K562 (cell line): ENCODE measurements around the gene MPND. TPM values are rescaled to one million over a fixed set of nuclear protein-coding genes. Genes with fewer than 3 reads are reported as not detected.

ENCODE experiments used
- ATAC-seq: fragments of 200-7000 bp; cut with Tn5 transposase; 3 replicates; pipeline ENCODE4 v1.9.1; 2020; ENCODE audit warnings: moderate library complexity
- BruUV-seq: library from RNA; stranded (reverse); fragments of 400-500 nt; replicated peaks from 2 replicates; lab custom pipeline; 2021; lab: Mats Ljungman, UMichigan
- CTCF ChIA-PET: fragments of 300-600 bp; formaldehyde crosslinking; extraction: SDS; loops from one replicate; lab custom pipeline; 2021; ENCODE audit warnings: low intra/inter-chr PET ratio; lab: Yijun Ruan, JAX
- POLR2A ChIA-PET: fragments of 300-600, 350-650 bp; sonication (Branson Sonifier 250); formaldehyde crosslinking; extraction: SDS; loops from one replicate; lab custom pipeline; 2021; ENCODE audit warnings: antibody characterized with exemption, inconsistent platforms; lab: Yijun Ruan, JAX
- DNase-seq, 4 experiments: peaks; one replicate each; pipeline versions ENCODE4 v3.0.0 to v3.0.0-alpha.2; 2011 to 2018; ENCODE audit warnings: low spot score in 3 of 4, mixed read lengths in 3 of 4; ENCODE audit errors: extremely low read depth in 1 of 4
- FAIRE-seq: peaks from 2 replicates; lab custom pipeline; 2011; peaks lifted over from hg19 to GRCh38; lab: Jason Lieb, UNC
- H2AFZ ChIP-seq: 2 replicates; pipeline ENCODE4 v1.6.0; 2011; ENCODE audit warnings: low read depth, low read length, control low read depth, inconsistent platforms
- H3K27ac ChIP-seq: fragments of 200-600 bp; 3 replicates; pipeline ENCODE4 v1.8.0; 2011; ENCODE audit warnings: low read depth, mild to moderate bottlenecking, control low read depth, inconsistent platforms, low read length, moderate library complexity, mixed read lengths; ENCODE audit errors: extremely low read depth
- H3K27me3 ChIP-seq, 2 experiments: fragments of 300-600 bp in 1 of 2; 2 replicates in 1 of 2; 3 replicates in 1 of 2; pipeline versions ENCODE4 v1.6.0 to v1.8.0; 2011; ENCODE audit warnings: inconsistent platforms in 2 of 2, low read length in 2 of 2, mild to moderate bottlenecking in 1 of 2, mixed read lengths in 1 of 2, moderate library complexity in 1 of 2; ENCODE audit not compliant: control insufficient read depth in 2 of 2, insufficient read depth in 2 of 2
- H3K36me3 ChIP-seq: fragments of 300-600 bp; 3 replicates; pipeline ENCODE4 v1.8.0; 2011; ENCODE audit warnings: mild to moderate bottlenecking, low read length, inconsistent platforms; ENCODE audit not compliant: control insufficient read depth, insufficient read depth
- H3K4me1 ChIP-seq, 2 experiments: fragments of 200-600 bp in 1 of 2; replicated peaks in 1 of 2; 2 replicates in 1 of 2; 3 replicates in 1 of 2; pipeline versions ENCODE4 v1.5.1 to v1.8.0; 2011; ENCODE audit warnings: inconsistent platforms in 2 of 2, low read length in 2 of 2, mild to moderate bottlenecking in 1 of 2, mixed read lengths in 1 of 2, moderate library complexity in 1 of 2; ENCODE audit not compliant: control insufficient read depth in 2 of 2, insufficient read depth in 2 of 2
- H3K4me2 ChIP-seq: 2 replicates; pipeline ENCODE4 v1.6.1; 2011; ENCODE audit warnings: low read length, control low read depth, inconsistent platforms, mixed read lengths; ENCODE audit not compliant: insufficient read depth
- H3K4me3 ChIP-seq: fragments of 200-600 bp; sonication (generic), shearing (Covaris generic); 2 replicates; pipeline ENCODE4 v1.5.1; 2016; ENCODE audit warnings: control low read depth, inconsistent platforms
- H3K79me2 ChIP-seq: fragments of 200-600 bp; 3 replicates; pipeline ENCODE4 v1.8.0; 2011; ENCODE audit warnings: low read length, inconsistent platforms; ENCODE audit not compliant: control insufficient read depth, insufficient read depth
- H3K9ac ChIP-seq, 2 experiments: 2 replicates each; pipeline versions ENCODE4 v1.6.0 to v1.6.1; 2011; ENCODE audit warnings: low read depth in 2 of 2, low read length in 2 of 2, control low read depth in 1 of 2, inconsistent platforms in 1 of 2, mild to moderate bottlenecking in 1 of 2, mixed read lengths in 1 of 2; ENCODE audit not compliant: insufficient read depth in 1 of 2
- H3K9me1 ChIP-seq: one replicate; pipeline ENCODE4 v1.6.0; 2011; ENCODE audit warnings: inconsistent platforms, mild to moderate bottlenecking, low read length, moderate library complexity; ENCODE audit not compliant: control insufficient read depth, insufficient read depth
- H3K9me3 ChIP-seq: replicated peaks from 2 replicates; pipeline ENCODE4 v1.5.1; 2011; ENCODE audit warnings: low read depth, low read length, inconsistent platforms; ENCODE audit not compliant: control insufficient read depth, insufficient read depth
- H4K20me1 ChIP-seq: replicated peaks from 2 replicates; pipeline ENCODE4 v1.6.1; 2011; ENCODE audit warnings: low read length, inconsistent platforms, mixed read lengths; ENCODE audit not compliant: control insufficient read depth, insufficient read depth
- ARNT ChIP-seq, 2 experiments: fragments of 450-650 bp; IDR thresholded peaks; 2 replicates each; pipeline ENCODE4 v1.6.1; 2016; ENCODE audit warnings: mild to moderate bottlenecking in 1 of 2
- BCOR ChIP-seq: fragments of 450-650 bp; IDR thresholded peaks from 2 replicates; pipeline ENCODE4 v1.6.1; 2016
- BRCA1 ChIP-seq, 2 experiments: fragments of 450-650 bp in 1 of 2; sonication (generic) in 1 of 2; formaldehyde crosslinking in 1 of 2; IDR thresholded peaks; 2 replicates each; pipeline versions ENCODE4 v1.5.0 to v1.6.1; 2017 to 2020; ENCODE audit warnings: mild to moderate bottlenecking in 1 of 2, missing genetic modification reagents in 1 of 2
- CBX5 ChIP-seq: IDR thresholded peaks from 2 replicates; pipeline ENCODE4 v1.6.1; 2014; ENCODE audit warnings: low read depth, borderline replicate concordance
- ETV1 ChIP-seq: fragments of 450-650 bp; conservative IDR thresholded peaks from 2 replicates; pipeline ENCODE4 v1.6.1; 2016; ENCODE audit warnings: missing genetic modification characterization, control low read depth, low read depth, missing compliant biosample characterization
- KDM1A ChIP-seq, 2 experiments: fragments of 450-650 bp; IDR thresholded peaks; 2 replicates each; pipeline ENCODE4 v1.6.1; 2016; ENCODE audit warnings: mild to moderate bottlenecking in 2 of 2
- KLF16 ChIP-seq: IDR thresholded peaks from 2 replicates; pipeline ENCODE4 v1.6.1; 2016; ENCODE audit warnings: antibody characterized with exemption
- MAFK ChIP-seq: IDR thresholded peaks from 2 replicates; pipeline ENCODE4 v1.6.1; 2011; ENCODE audit warnings: low read length, improper control_type of control experiment
- PCBP2 ChIP-seq: fragments of 200-400 bp; formaldehyde crosslinking; IDR thresholded peaks from 2 replicates; pipeline ENCODE4 v1.6.1; 2018; ENCODE audit warnings: low read length, low read depth, mild to moderate bottlenecking, moderate library complexity; ENCODE audit not compliant: poor library complexity, severe bottlenecking
- SMARCA5 ChIP-seq: fragments of 450-650 bp; IDR thresholded peaks from 2 replicates; pipeline ENCODE4 v1.6.1; 2016
- SP2 ChIP-seq: IDR thresholded peaks from 2 replicates; pipeline ENCODE4 v1.6.1; 2011; ENCODE audit warnings: mild to moderate bottlenecking, low read depth, low read length, moderate library complexity; ENCODE audit not compliant: poor library complexity, severe bottlenecking; ENCODE audit errors: extremely low read depth
- TCF3 ChIP-seq: sonication (generic); formaldehyde crosslinking; IDR thresholded peaks from 2 replicates; pipeline ENCODE4 v1.4.0; 2020; ENCODE audit warnings: mild to moderate bottlenecking, missing genetic modification reagents
- WHSC1 ChIP-seq: IDR thresholded peaks from one replicate; pipeline ENCODE4 v1.6.1; 2012; ENCODE audit warnings: low read length, control low read depth, inconsistent platforms
- ZEB2 ChIP-seq: fragments of 450-650 bp; IDR thresholded peaks from 2 replicates; pipeline ENCODE4 v1.6.1; 2016
- ZNF347 ChIP-seq: fragments of 450-650 bp; formaldehyde crosslinking; IDR thresholded peaks from 2 replicates; pipeline ENCODE4 v1.4.0; 2020; ENCODE audit warnings: low read depth, mild to moderate bottlenecking, moderate library complexity
- ZNF668 ChIP-seq: fragments of 250-450 bp; sonication (Bioruptor Pico); IDR thresholded peaks from 2 replicates; pipeline ENCODE4 v1.8.0; 2022; ENCODE audit warnings: mild to moderate bottlenecking, inconsistent platforms
- WGBS: fragments of 100-300 bp; shearing (Covaris generic); methylation state at CpG from one replicate; pipeline ENCODE4 v1.1.6; 2016; ENCODE audit warnings: low coverage, mixed read lengths; ENCODE audit not compliant: insufficient coverage; ENCODE audit errors: missing lambda C conversion rate; 5-methylcytosine and 5-hydroxymethylcytosine counted together
- in situ Hi-C: fragments of 300-500 bp; cut with MboI; formaldehyde crosslinking; loops from 4 replicates; pipeline ENCODE4 v1.15.0; 2018; ENCODE audit warnings: inconsistent platforms, mixed read lengths
- intact Hi-C: fragments of 100-400 bp; cut with micrococcal nuclease; formaldehyde crosslinking; loops from 2 replicates; pipeline ENCODE4 v1.14.2; 2022
- polyA plus RNA-seq, 8 experiments: library from polyadenylated mRNA; depleted of rRNA in 4 of 8; stranded (reverse) in 5 of 8; unstranded in 3 of 8; fragments of >200 nt; fragmentation: Nextera tagmentation in 2 of 8; fragmentation: Illumina TruSeq in 1 of 8; extraction: Ambion mirVana in 2 of 8; extraction: Trizol in 1 of 8; gene quantifications; 2 replicates each; pipeline versions ENCODE4 v1.2.1 to v1.2.3, GENCODE V29; 2011 to 2014; ENCODE audit warnings: inconsistent platforms in 1 of 8, missing spikeins in 1 of 8
- total RNA-seq, 7 experiments: library from RNA; depleted of rRNA in 6 of 7; stranded (reverse); fragments of >200 nt in 6 of 7; fragmentation: Illumina TruSeq in 2 of 7; extraction: Trizol in 2 of 7; gene quantifications; 2 replicates each; pipeline versions ENCODE4 v1.2.1 to v1.2.3, GENCODE V29; 2011 to 2021; ENCODE audit warnings: low replicate concordance in 1 of 7
- TF ChIP-seq, protein P1 (sequence below): fragments of 250-450 bp; sonication (Bioruptor Pico); IDR thresholded peaks from 2 replicates; pipeline ENCODE4 v1.6.1; 2021; ENCODE audit warnings: mild to moderate bottlenecking
- TF ChIP-seq, protein P2 (sequence below): sonication (generic); formaldehyde crosslinking; IDR thresholded peaks from 2 replicates; pipeline ENCODE4 v1.8.1; 2023; ENCODE audit warnings: mild to moderate bottlenecking, missing genetic modification reagents
- TF ChIP-seq, protein P3 (sequence below): fragments of 250-450 bp; sonication (Bioruptor Pico); IDR thresholded peaks from 2 replicates; pipeline ENCODE4 v1.5.0; 2021
- TF ChIP-seq, protein P4 (sequence below): fragments of 250-450 bp; sonication (Bioruptor Pico); IDR thresholded peaks from 2 replicates; pipeline ENCODE4 v1.5.0; 2021; ENCODE audit warnings: mild to moderate bottlenecking, moderate library complexity

MPND gene
- total and polyA plus RNA-seq, 9 of the 15 experiments (the other 6 are each of a cell fraction or from before 2014, with no cell fraction given), result 0.25 to 14.0 (median 3.9) TPM

DNA sequence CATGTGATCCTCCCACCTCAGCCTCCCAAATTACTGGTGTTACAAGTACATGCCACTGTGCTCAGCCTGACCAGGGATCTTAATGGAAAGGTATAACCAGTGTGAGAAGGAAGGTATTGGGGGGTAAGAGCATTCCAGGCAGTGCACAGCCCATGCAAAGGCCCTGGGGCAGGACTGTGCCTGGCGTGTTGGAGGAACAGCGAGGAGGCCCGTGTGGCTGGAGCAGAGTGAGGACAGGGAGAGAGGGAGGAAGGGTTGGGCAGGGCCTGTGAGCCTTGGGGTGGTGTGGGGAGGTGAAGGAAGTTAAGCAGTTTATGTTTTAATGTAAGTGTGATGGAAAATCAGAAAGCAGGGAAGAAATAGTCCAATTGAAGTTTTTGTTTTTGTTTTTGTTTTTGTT lies 42.8 kb upstream of the MPND start:
- WGBS, result 63% methylated on average over 3 of the region's 3 CpGs
- TF ChIP-seq, protein P1, sequence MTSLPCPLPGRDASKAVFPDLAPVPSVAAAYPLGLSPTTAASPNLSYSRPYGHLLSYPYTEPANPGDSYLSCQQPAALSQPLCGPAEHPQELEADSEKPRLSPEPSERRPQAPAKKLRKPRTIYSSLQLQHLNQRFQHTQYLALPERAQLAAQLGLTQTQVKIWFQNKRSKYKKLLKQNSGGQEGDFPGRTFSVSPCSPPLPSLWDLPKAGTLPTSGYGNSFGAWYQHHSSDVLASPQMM, result no peak
- no peak for TF ChIP-seq PCBP2
- no peak for TF ChIP-seq ZEB2
- TF ChIP-seq ARNT (IDR thresholded peaks at IDR 0.05), result no peak
- TF ChIP-seq SMARCA5, result peak; percentile 90
- peak; percentile 13 to 44; a peak in 1 of 4 replicates for TF ChIP-seq KDM1A (IDR thresholded peaks at IDR 0.05)
- peak; percentile 81 for TF ChIP-seq BCOR
- no peak for TF ChIP-seq ZNF668
- no peak for TF ChIP-seq CBX5
- no peak for TF ChIP-seq TCF3 (CRISPR knock-in tag)
- TF ChIP-seq KLF16, result no peak
- no peak for TF ChIP-seq SP2
- TF ChIP-seq MAFK, result no peak
- TF ChIP-seq, protein P2, sequence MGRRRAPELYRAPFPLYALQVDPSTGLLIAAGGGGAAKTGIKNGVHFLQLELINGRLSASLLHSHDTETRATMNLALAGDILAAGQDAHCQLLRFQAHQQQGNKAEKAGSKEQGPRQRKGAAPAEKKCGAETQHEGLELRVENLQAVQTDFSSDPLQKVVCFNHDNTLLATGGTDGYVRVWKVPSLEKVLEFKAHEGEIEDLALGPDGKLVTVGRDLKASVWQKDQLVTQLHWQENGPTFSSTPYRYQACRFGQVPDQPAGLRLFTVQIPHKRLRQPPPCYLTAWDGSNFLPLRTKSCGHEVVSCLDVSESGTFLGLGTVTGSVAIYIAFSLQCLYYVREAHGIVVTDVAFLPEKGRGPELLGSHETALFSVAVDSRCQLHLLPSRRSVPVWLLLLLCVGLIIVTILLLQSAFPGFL (CRISPR knock-in tag), result no peak
- no peak for TF ChIP-seq ETV1
- TF ChIP-seq ZNF347 (CRISPR knock-in tag), result no peak
- TF ChIP-seq, protein P3, sequence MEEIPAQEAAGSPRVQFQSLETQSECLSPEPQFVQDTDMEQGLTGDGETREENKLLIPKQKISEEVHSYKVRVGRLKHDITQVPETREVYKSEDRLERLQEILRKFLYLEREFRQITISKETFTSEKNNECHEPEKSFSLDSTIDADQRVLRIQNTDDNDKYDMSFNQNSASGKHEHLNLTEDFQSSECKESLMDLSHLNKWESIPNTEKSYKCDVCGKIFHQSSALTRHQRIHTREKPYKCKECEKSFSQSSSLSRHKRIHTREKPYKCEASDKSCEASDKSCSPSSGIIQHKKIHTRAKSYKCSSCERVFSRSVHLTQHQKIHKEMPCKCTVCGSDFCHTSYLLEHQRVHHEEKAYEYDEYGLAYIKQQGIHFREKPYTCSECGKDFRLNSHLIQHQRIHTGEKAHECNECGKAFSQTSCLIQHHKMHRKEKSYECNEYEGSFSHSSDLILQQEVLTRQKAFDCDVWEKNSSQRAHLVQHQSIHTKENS (CRISPR knock-in tag), result no peak
- TF ChIP-seq WHSC1, result no peak
- TF ChIP-seq, protein P4, sequence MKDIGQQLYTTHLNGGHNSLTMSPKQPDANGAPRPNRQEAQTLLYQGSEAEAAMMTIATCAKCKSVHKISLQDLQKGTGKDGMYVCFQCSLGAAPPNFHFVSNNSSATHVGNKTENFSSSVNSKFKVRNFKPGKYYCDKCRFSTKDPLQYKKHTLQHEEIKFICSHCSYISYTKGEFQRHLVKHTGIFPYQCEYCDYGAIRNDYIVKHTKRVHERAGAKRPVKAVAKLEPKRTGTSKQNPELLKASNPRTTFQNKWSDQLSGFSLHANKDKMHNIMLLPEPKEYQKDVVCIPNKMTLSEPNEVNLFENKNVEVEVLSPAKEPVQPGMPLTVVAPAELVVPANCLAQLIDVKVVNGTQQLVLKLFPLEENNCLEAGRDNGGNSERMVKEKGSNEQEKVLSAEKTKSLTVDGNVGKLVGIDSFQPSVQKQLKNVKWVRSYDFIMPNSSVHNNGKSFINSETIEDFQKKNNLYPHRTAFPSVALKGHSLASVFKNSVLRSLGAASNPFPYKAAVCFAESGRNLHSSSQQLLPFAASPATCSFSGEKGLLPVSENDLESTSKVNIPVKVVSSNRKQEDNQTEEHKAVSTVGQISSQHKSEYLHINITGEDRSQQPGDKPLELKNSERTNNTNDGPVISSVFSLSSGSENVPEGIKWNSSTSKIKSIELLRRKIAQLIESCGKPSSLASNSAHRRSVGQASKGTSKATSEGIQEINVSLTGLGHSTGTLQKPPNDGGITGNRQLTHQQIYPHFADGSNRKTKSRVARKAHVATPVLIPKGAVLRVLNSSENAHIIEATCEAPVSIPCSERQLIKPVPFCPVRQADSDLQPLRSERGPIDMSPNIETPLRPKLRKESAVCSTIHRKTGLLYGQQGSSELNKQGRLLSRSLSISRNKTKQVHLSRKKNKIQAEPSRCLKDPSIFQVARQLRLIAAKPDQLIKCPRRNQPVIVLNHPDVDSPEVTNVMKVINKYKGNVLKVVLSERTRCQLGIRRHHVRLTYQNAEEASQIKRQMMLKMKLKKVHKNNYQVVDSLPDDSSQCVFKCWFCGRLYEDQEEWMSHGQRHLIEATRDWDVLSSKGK (CRISPR knock-in tag), result no peak
- no peak for TF ChIP-seq BRCA1 (IDR thresholded peaks at IDR 0.05)
- TF ChIP-seq BRCA1 (CRISPR knock-in tag; IDR thresholded peaks at IDR 0.05), result no peak

More for the DNA sequence above, 42.8 kb upstream of the MPND start:
- no peaks in the 10 kb centered on the region for H3K9me1 ChIP-seq
- no peak overlapping the region for H3K4me2 ChIP-seq
- no peak overlapping the region for H2AFZ ChIP-seq
- no peak for ATAC-seq
- H4K20me1 ChIP-seq, result no peaks in the 10 kb centered on the region
- no TSS peak for BruUV-seq
- no peaks in the 10 kb centered on the region for H3K9me3 ChIP-seq
- H3K4me3 ChIP-seq, result no peak overlapping the region
- no peak for FAIRE-seq
- no peak for DNase-seq
- intact Hi-C loops, result no loop called here
- H3K36me3 ChIP-seq, result no peaks in the 10 kb centered on the region
- H3K79me2 ChIP-seq, result no peaks in the 10 kb centered on the region
- H3K27me3 ChIP-seq, result peaks cover 0 to 3% of the 10 kb centered on the region in 2 experiments; a peak in 1 of 5 replicates
- in situ Hi-C loops, result no loop called here
- ChIA-PET CTCF (no interaction called here), POLR2A (no interaction called here)
- no peak overlapping the region for H3K27ac ChIP-seq
- peaks cover 7 to 29% of the 10 kb centered on the region in 2 experiments; a peak in 4 of 5 replicates for H3K4me1 ChIP-seq
- no peak overlapping the region for H3K9ac ChIP-seq
